Aortic smooth muscle cell (primary cell): ENCODE results near the gene ETF1. TPM values are rescaled to one million over a fixed set of nuclear protein-coding genes. Genes with fewer than 3 reads are reported as not detected.

Experiments used
- total RNA-seq: library from RNA; depleted of rRNA; stranded (reverse); fragments of >200 nt; gene quantifications from 2 replicates; pipeline ENCODE4 v1.2.3, GENCODE V29; 2014

ETF1 gene
- total RNA-seq = 99.9 and 119 TPM in 2 replicates

GRCh38 chr5:138542956-138543729 lies at the start of gene ETF1:
Gene ETF1, minus strand, starts transcription at chr5:138543236. Its CDS starts 318 bp downstream, at chr5:138542918.

GRCh38 chr5:138575194-138576015 lies 32.4 kb upstream of the ETF1 start, which contains the start of gene HSPA9:
Gene HSPA9, minus strand, starts transcription at chr5:138575401. Its CDS starts 83 bp downstream, at chr5:138575318.

GRCh38 chr5:138465261-138466124 lies 77.5 kb downstream of the ETF1 start, which contains the start of gene EGR1:
Gene EGR1, plus strand, starts transcription at chr5:138465479. Its CDS starts 283 bp downstream, at chr5:138465762.

Other genes starting within 250 kb of the ETF1 start
- gene CDC25C, start 211.4 kb downstream of the ETF1 start, total RNA-seq = 3.0 and 4.9 TPM in 2 replicates
- 21.4 and 26.5 TPM in 2 replicates for gene FAM53C, start 205.0 kb downstream of the ETF1 start, total RNA-seq
- 39.6 and 45.8 TPM in 2 replicates for gene KDM3B, start 190.6 kb downstream of the ETF1 start, total RNA-seq
- 6.8 and 10.2 TPM in 2 replicates for gene REEP2, start 104.2 kb downstream of the ETF1 start, total RNA-seq
- gene EGR1, start 77.8 kb downstream of the ETF1 start, total RNA-seq = 1.3 and 16.2 TPM in 2 replicates
- 206 and 240 TPM in 2 replicates for gene HSPA9, start 32.2 kb upstream of the ETF1 start, total RNA-seq
- 611 and 695 TPM in 2 replicates for gene CTNNA1, start 210.2 kb upstream of the ETF1 start, total RNA-seq